ENCODE data around the gene TRIM6. TPM values are rescaled to one million over a fixed set of nuclear protein-coding genes. Genes with fewer than 3 reads are reported as not detected.
"Not testable (repeated sequence)": the region's sequence is repeated elsewhere in the genome, so short reads cannot be mapped to it uniquely, and the experiment has no call there.

The TRIM6 gene
- polyA plus RNA-seq, 3 donors: 0.11 to 0.44 (median 0.15) TPM

GRCh38 chr11:5655474-5655873, 59.0 kb downstream of the TRIM6 start:
- Histone ChIP-seq H3K9ac (ENCODE audit: insufficient read depth, low read length, poor library complexity, severe bottlenecking) (no peak overlapping the region), H3K79me2 (ENCODE audit: insufficient read depth, low read length) (no peaks in the 10 kb centered on the region), H3K4me3 (replicated peaks in 1 of 3; ENCODE audit: low read depth in 2 of 3, low read length in 3 of 3) (no peak overlapping the region), H3K4me1 (ENCODE audit: control insufficient read depth in 1 of 2, insufficient read depth in 2 of 2, low read length in 2 of 2) (no peaks in the 10 kb centered on the region), H3K27ac (ENCODE audit: low read depth in 1 of 2, low read length in 2 of 2) (no peak overlapping the region), H3K27me3 (ENCODE audit: control insufficient read depth in 2 of 2, insufficient read depth in 2 of 2, low read length in 2 of 2) (no peaks in the 10 kb centered on the region), H3K9me3 (replicated peaks in 1 of 2; ENCODE audit: control insufficient read depth in 1 of 2, insufficient read depth in 1 of 2, low read length in 2 of 2) (no peaks in the 10 kb centered on the region), H3K36me3 (replicated peaks in 1 of 2; ENCODE audit: control insufficient read depth in 1 of 2, insufficient read depth in 2 of 2, low read length in 2 of 2) (no peaks in the 10 kb centered on the region), H3K4me2 (replicated peaks; ENCODE audit: extremely low read depth, low read length, poor library complexity, severe bottlenecking) (no peak overlapping the region), H4K20me1 (ENCODE audit: insufficient read depth, low read length) (no peaks in the 10 kb centered on the region), H2AFZ (ENCODE audit: insufficient read depth, low read depth, low read length, poor library complexity, severe bottlenecking) (no peak overlapping the region)
- Mint-ChIP-seq H3K4me3 (no peak overlapping the region), H3K36me3 (peaks cover 4 to 14% of the 10 kb centered on the region in 2 donors), H3K9me3 (peaks cover 5 to 19% (median 10%) of the 10 kb centered on the region in 7 donors), H3K27me3 (ENCODE audit: low read depth in 3 of 3) (peaks cover 0 to 2% (median 0%) of the 10 kb centered on the region in 3 donors), H3K27ac (no peak overlapping the region), H3K4me1 (no peaks in the 10 kb centered on the region)
- WGBS (ENCODE audit: insufficient coverage): 100% methylated on average over 4 of the region's 4 CpGs
- no peak for TF ChIP-seq CTCF (IDR thresholded peaks at IDR 0.05)
- no peak for DNase-seq
- intact Hi-C loops (cut with micrococcal nuclease): no loop called here

GRCh38 chr11:5656956-5657355, 60.5 kb downstream of the TRIM6 start:
- no CpG with 5 or more reads among the region's 2 CpGs for WGBS (ENCODE audit: insufficient coverage)
- H3K27ac ChIP-seq (ENCODE audit: low read depth in 1 of 2, low read length in 2 of 2); intact Hi-C loops (cut with micrococcal nuclease); H3K27me3 ChIP-seq (ENCODE audit: control insufficient read depth in 2 of 2, insufficient read depth in 2 of 2, low read length in 2 of 2); DNase-seq; H3K27me3 Mint-ChIP-seq (ENCODE audit: low read depth in 3 of 3); H3K4me1 Mint-ChIP-seq; H3K36me3 ChIP-seq (replicated peaks in 1 of 2; ENCODE audit: control insufficient read depth in 1 of 2, insufficient read depth in 2 of 2, low read length in 2 of 2); H3K27ac Mint-ChIP-seq; H3K9ac ChIP-seq (ENCODE audit: insufficient read depth, low read length, poor library complexity, severe bottlenecking); H3K9me3 ChIP-seq (replicated peaks in 1 of 2; ENCODE audit: control insufficient read depth in 1 of 2, insufficient read depth in 1 of 2, low read length in 2 of 2); H3K4me1 ChIP-seq (ENCODE audit: control insufficient read depth in 1 of 2, insufficient read depth in 2 of 2, low read length in 2 of 2); H4K20me1 ChIP-seq (ENCODE audit: insufficient read depth, low read length); H3K4me2 ChIP-seq (replicated peaks; ENCODE audit: extremely low read depth, low read length, poor library complexity, severe bottlenecking); H2AFZ ChIP-seq (ENCODE audit: insufficient read depth, low read depth, low read length, poor library complexity, severe bottlenecking); H3K4me3 Mint-ChIP-seq; H3K79me2 ChIP-seq (ENCODE audit: insufficient read depth, low read length); H3K4me3 ChIP-seq (replicated peaks in 1 of 3; ENCODE audit: low read depth in 2 of 3, low read length in 3 of 3): not testable (repeated sequence)
- peaks cover 11 to 18% of the 10 kb centered on the region in 2 donors for H3K36me3 Mint-ChIP-seq
- H3K9me3 Mint-ChIP-seq: peaks cover 5 to 18% (median 10%) of the 10 kb centered on the region in 7 donors
